ENCODE results near the gene GNAQ.

DNA sequence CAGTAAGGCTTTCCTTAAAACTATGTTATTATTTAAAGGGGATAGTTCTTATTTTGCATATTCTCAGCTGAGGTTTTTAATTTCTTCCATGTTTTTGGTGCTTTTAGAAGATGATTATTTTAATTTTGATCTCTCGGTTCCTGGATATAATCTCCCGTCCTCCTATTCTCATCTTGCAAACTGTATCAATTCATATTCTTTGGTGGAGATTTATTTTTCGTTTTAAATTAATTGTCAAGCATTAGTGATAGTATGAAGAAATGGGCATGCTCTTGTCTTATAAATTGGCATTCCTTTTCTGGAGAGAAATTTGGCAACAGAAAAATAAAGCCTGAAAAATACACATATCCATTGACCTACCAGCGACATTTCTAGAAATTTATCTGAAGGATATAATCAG lies 15.5 kb upstream of the GNAQ start:
- TF ChIP-seq, protein P1, sequence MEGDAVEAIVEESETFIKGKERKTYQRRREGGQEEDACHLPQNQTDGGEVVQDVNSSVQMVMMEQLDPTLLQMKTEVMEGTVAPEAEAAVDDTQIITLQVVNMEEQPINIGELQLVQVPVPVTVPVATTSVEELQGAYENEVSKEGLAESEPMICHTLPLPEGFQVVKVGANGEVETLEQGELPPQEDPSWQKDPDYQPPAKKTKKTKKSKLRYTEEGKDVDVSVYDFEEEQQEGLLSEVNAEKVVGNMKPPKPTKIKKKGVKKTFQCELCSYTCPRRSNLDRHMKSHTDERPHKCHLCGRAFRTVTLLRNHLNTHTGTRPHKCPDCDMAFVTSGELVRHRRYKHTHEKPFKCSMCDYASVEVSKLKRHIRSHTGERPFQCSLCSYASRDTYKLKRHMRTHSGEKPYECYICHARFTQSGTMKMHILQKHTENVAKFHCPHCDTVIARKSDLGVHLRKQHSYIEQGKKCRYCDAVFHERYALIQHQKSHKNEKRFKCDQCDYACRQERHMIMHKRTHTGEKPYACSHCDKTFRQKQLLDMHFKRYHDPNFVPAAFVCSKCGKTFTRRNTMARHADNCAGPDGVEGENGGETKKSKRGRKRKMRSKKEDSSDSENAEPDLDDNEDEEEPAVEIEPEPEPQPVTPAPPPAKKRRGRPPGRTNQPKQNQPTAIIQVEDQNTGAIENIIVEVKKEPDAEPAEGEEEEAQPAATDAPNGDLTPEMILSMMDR (conservative IDR thresholded peaks at IDR 0.05 in 1 of 2, IDR thresholded peaks at IDR 0.05 in 1 of 2; ENCODE audit: low read depth in 1 of 2, low read length in 2 of 2): no peak
- TF ChIP-seq EZH2 (IDR thresholded peaks at IDR 0.05; ENCODE audit: low read length, missing control alignments): no peak

All from fibroblast of lung (primary cell).